ENCODE data around the gene MAGOH.
A peak's percentile ranks its signal among the peaks of the same experiment; 100 is the strongest.
"Not testable (repeated sequence)": the region's sequence is repeated elsewhere in the genome, so short reads cannot be mapped to it uniquely, and the experiment has no call there.

MAGOH gene

GRCh38 chr1:53238197-53239155 is at the start of gene MAGOH:
TSS of gene MAGOH (minus strand) at chr1:53238518. CDS start at chr1:53238448, 70 bp downstream.
- peak; percentile 94 for DNase-seq (ENCODE audit: low spot score)

GRCh38 chr1:53286955-53287354 is 48.6 kb upstream of the MAGOH start:
- DNase-seq (ENCODE audit: low spot score) = no peak

GRCh38 chr1:53285969-53286760 is 47.8 kb upstream of the MAGOH start:
- DNase-seq (ENCODE audit: low spot score) = no peak

- DNase-seq (ENCODE audit: low spot score) = no peak
Measured at GRCh38 chr1:53285546-53285945, 47.2 kb upstream of the MAGOH start.

GRCh38 chr1:53284224-53285020 is 46.1 kb upstream of the MAGOH start:
- no peak for DNase-seq (ENCODE audit: low spot score)

GRCh38 chr1:53283156-53283555 is 44.8 kb upstream of the MAGOH start:
- not testable (repeated sequence) for DNase-seq (ENCODE audit: low spot score)

GRCh38 chr1:53281133-53281532 is 42.8 kb upstream of the MAGOH start:
- DNase-seq (ENCODE audit: low spot score) = no peak

- peak; percentile 62 for DNase-seq (ENCODE audit: low spot score)
Measured at GRCh38 chr1:53280496-53280895, 42.2 kb upstream of the MAGOH start.

GRCh38 chr1:53279296-53280200 is 41.2 kb upstream of the MAGOH start:
- DNase-seq (ENCODE audit: low spot score) = peak; percentile 89

GRCh38 chr1:53278298-53278725 is 40.0 kb upstream of the MAGOH start:
- DNase-seq (ENCODE audit: low spot score) = peak; percentile 59

- DNase-seq (ENCODE audit: low spot score) = no peak
Measured at GRCh38 chr1:53277326-53277725, 39.0 kb upstream of the MAGOH start.

- no peak for DNase-seq (ENCODE audit: low spot score)
Measured at GRCh38 chr1:53276902-53277281, 38.6 kb upstream of the MAGOH start.

GRCh38 chr1:53276153-53276901 is 38.0 kb upstream of the MAGOH start:
- no peak for DNase-seq (ENCODE audit: low spot score)

- DNase-seq (ENCODE audit: low spot score) = no peak
Measured at GRCh38 chr1:53275566-53275965, 37.2 kb upstream of the MAGOH start.

GRCh38 chr1:53274541-53275185 is 36.3 kb upstream of the MAGOH start:
- no peak for DNase-seq (ENCODE audit: low spot score)

GRCh38 chr1:53274026-53274425 is 35.7 kb upstream of the MAGOH start:
- DNase-seq (ENCODE audit: low spot score) = no peak

- no peak for DNase-seq (ENCODE audit: low spot score)
Measured at GRCh38 chr1:53273526-53273925, 35.2 kb upstream of the MAGOH start.

GRCh38 chr1:53272349-53272748 is 34.0 kb upstream of the MAGOH start:
- DNase-seq (ENCODE audit: low spot score) = no peak

- DNase-seq (ENCODE audit: low spot score) = no peak
Measured at GRCh38 chr1:53271446-53272090, 33.2 kb upstream of the MAGOH start.

Data from cerebellar cortex (tissue), 1 donor.